Testis (tissue), 2 donors: ENCODE data around the gene APOB.

Experiments used
- POLR2A ChIP-seq: fragments of 450-650 bp; IDR thresholded peaks from one replicate; pipeline ENCODE4 v1.6.1; 2017; ENCODE audit warnings: antibody characterized with exemption, mild to moderate bottlenecking, moderate library complexity
- TF ChIP-seq, protein P1 (sequence below), 3 experiments: fragments of 450-650 bp in 2 of 3; fragments of 200-600 bp in 1 of 3; sonication (generic) in 1 of 3; IDR thresholded peaks; one replicate each; pipeline ENCODE4 v1.5.1; 2016 to 2019; ENCODE audit warnings: antibody characterized with exemption in 3 of 3, mild to moderate bottlenecking in 2 of 3, moderate library complexity in 1 of 3

DNA sequence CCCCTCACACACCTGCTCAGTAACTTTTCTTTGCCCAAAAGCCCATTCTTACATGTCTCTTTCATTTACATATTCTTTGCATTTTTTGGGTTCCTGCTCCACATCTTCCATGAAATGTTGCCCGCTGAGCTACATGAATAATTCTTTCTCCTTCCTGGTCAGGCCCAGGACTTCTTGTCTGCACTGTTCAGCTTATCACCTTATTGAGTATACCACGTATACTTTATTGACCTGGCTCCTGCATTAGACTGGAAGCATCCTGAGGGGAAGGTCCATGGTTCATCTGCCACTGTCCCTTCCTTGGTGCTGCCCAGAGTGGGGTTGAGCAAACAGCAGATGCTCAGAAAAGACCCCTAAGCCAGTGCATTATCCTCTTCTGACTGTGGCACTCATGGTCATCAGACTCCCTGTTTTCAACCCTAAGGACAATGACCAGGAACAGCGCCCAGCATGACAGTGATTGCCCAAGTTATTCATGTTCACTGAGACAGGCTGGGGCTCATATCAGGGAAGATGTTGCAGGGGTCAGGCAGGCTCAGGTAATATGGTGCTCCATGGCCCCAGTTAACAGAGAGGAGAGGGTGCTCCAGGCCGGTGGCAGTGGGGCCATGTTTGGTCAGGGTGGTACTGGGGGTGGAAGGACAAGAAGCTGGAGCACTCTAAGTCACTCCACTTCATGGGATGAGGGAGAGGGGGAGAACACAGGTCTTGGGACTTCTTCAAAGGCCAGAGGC is 7.7 kb downstream of the APOB start:
- TF ChIP-seq, protein P1, sequence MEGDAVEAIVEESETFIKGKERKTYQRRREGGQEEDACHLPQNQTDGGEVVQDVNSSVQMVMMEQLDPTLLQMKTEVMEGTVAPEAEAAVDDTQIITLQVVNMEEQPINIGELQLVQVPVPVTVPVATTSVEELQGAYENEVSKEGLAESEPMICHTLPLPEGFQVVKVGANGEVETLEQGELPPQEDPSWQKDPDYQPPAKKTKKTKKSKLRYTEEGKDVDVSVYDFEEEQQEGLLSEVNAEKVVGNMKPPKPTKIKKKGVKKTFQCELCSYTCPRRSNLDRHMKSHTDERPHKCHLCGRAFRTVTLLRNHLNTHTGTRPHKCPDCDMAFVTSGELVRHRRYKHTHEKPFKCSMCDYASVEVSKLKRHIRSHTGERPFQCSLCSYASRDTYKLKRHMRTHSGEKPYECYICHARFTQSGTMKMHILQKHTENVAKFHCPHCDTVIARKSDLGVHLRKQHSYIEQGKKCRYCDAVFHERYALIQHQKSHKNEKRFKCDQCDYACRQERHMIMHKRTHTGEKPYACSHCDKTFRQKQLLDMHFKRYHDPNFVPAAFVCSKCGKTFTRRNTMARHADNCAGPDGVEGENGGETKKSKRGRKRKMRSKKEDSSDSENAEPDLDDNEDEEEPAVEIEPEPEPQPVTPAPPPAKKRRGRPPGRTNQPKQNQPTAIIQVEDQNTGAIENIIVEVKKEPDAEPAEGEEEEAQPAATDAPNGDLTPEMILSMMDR (IDR thresholded peaks at IDR 0.05): no peak
- no peak for TF ChIP-seq POLR2A
